HG02981 (cell line): ENCODE data around the gene KCNK13.
"Not testable (repeated sequence)": the region's sequence is repeated elsewhere in the genome, so short reads cannot be mapped to it uniquely, and the experiment has no call there.

Experiments
- ATAC-seq: cut with Tn5 transposase; IDR thresholded peaks from one replicate; pipeline ENCODE4 v1.9.1; 2021; ENCODE audit warnings: mild to moderate bottlenecking, moderate library complexity; ENCODE audit not compliant: unreplicated experiment

Gene KCNK13

DNA sequence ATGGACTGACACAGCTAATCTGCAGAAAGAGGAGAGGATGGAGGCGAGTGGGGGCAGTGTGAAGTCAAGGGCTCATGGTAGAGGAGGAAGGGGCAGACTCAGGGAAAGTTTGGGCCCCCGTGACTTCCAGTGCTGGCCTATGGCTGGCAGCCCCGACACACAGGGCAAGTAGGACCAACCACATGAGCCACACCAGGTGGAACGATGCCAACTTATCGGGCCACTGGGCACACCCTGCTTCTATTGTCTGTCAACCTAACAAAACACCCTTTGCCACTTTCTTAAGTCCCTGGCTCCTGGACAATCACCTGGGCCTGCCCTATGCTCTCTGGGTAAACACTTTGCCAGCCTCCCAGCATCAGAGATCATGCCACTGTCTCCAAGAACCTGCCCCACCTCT, 129.4 kb downstream of the KCNK13 start:
- ATAC-seq = no peak

DNA sequence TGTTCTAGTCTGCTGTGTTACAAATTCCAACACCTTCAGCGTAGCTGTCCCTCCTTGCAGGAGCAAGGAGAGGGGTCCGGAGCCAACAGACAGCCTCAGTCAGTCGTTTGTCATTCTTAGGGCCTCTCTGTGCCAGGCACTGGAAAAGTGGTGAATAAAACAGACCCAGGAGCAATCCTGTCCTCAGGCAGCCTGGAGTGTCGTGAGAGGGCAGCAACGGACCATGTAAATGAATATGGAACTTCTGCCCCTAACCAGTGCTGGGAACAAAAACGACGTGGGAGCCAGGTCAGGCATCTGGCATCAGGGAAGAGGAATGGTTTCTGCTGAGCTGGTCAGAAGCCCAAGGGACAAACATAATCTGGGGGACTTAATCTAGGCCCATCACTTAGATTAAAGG, 129.8 kb downstream of the KCNK13 start:
- ATAC-seq = no peak

DNA sequence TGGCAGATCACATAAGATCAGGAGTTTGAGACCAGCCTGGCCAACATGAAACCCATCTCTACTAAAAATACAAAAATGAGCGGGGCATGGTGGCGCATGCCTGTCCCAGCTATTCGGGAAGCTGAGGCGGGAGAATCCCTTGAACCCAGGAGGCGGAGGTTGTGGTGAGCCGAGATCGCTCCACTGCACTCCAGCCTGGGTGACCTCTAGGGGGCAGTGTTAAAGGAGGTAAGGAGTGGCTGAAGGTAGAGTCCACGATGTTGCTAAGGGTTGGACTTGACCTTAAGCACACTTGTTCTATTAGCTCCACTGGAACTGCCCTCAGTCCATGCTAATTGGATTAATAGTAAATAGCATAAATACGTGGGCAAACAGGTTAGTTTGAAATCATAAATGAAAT, 132.1 kb downstream of the KCNK13 start:
- no peak for ATAC-seq

DNA sequence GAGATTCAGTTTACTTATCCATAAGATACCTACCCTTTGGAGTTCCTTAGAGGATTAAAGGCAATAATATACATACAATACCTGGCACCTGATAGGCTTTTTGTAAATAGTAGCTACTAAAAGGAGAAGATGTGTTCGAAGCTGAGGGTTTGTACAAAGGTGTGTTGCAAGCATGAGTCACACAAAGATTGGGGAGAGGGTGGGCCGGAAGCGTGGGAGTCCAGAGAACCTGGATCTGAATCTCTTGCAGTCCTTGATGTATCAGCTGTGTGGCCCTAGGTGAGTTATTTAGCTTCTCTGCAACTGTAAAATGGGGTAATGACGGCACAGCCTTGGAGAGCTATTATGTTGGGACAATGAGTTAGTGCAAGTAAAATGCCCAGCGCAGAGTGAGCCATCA, 132.9 kb downstream of the KCNK13 start:
- no peak for ATAC-seq

DNA sequence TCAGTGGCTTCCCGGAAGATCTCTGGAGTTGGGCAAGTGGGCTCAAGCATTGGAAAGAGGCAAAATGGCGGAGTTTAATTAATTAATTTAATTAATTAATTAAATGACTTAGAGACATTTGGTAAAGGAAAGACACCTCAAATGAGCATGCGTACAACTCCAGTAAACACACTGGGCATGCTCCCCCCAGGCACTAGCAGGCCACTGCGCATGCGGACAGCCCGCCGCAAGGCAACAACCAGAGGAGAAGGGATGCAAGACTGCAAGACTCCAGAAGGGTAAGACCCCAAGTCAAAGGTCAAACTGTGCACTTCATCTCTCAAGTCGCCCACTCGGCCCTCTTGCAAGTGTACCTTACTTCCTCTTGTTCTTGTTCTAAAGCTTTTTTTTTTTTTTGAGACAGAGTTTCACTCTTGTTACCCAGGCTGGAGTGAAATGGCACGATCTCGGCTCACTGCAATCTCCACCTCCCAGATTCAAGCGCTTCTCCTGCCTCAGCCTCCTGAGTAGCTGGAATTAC, 136.8 kb downstream of the KCNK13 start:
- no peak for ATAC-seq

DNA sequence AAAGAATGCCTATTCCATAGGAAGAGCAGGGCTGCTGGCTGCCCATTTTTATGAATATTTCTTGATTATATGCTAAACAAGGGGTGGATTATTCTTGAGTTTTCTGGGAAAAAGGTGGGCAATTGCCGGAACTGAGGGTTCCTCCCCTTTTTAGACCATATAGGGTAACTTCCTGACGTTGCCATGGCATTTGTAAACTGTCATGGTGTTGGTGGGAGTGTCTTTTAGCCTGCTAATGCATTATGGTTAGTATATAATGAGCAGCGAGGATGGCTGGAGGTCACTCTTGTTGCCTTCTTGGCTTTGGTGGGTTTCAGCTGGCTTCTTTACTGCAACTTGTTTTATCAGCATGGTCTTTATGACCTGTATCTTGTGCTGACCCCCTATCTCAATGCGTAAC, 138.8 kb downstream of the KCNK13 start:
- ATAC-seq = not testable (repeated sequence)

DNA sequence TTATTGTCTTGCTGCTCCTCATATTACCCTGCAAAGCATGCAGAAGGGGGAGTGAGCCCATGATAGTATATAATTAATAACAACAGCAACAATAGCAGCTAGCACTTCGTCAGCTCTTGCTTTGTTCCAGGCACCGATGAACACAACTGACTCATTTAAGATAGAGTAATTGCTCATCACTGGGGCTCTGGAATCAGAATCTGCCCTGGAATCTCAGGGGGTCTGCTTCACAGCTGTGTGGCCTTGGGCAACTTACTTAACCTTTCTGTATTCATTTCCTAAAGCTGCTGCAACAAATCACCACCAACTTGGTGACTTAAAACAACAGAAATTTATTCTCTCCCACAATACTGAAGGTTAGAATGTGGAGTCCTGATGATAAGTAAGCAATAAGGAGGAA, 139.6 kb downstream of the KCNK13 start:
- ATAC-seq = no peak

DNA sequence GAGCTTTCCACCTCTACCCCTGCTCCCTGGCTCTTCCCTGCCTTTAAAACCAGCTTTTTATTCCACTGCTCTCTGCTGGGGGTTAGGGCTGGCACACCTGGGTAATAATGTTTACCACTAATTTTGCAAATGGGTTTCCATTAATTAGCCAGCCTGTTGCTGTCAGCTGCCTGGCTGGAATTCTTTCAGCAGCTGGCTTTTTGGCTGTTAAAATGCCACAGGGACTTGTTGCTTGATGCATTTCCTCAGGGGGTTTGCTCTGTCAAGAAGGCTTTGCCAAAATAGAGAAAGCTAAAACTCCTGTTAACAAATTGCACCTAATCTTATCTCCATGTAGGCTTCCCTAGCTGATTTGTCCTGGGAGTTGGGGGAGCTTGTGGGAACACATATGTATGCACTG, 142.7 kb downstream of the KCNK13 start:
- no peak for ATAC-seq

DNA sequence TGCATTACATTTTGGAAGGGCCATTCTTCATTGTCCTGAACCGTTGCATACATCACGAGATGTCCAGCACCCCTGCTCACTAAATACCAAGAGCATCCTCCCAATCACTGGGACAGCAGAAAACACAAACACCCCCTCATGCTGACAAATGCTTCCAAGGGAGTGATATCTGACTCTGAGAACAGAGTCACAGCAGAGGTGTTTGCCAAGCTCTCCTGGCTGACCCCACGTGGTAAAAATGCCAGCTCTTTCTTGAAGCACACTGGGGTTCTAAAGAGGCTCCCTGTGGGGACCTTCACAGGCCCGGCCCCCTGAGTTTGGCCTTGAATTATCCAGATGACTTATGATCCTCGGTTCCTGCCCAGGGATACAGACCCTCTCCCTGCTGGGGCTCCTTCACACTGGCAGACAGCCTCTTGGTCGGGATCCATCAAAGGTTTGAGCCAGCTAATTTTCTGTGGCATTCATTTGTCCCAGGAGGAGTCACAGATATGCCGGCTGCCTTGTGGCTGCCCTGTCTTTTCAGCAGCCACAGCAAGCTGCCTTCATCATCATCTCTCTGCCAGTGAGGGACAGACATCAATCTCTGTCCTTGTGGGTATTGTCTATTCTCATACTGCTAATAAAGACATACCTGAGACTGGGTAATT, 151.4 kb downstream of the KCNK13 start:
- no peak for ATAC-seq

DNA sequence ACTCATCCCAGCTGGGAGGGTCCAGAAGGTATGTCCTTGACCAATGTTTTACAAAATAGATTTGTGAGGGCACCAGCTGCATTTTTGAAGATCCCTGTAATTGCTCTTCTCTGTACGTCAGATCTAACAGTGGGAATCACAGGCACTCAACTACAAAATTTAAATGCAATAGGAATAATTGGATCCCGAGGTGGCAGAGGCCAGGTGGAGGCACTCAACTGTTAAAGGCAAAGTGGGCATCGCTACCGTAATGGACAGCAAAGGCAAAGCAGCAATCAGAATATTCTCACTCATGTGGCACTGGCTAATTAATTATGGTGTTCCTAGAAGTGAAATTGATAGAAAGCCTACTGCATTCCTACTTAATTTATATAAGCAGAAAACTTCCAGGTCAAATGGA, 166.7 kb downstream of the KCNK13 start:
- ATAC-seq = no peak

DNA sequence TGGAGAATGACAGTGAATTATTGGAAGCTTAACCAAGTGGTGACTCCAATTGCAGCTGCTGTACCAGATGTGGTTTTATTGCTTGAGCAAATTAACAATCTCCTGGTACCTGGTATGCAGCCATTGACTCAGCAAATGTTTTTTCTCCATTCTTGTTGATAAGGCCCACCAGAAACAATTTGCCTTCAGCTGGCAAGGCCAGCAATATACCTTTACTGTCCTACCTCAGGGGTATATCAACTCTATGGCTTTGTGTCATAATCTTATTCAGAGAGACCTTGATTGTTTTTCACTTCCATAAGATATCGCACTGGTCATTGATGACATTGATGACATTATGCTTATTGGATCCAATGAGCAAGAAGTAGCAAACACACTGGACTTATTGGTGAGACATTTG, 168.1 kb downstream of the KCNK13 start:
- not testable (repeated sequence) for ATAC-seq
